ENCODE data around the gene ADAMTS2. TPM values are rescaled to one million over a fixed set of nuclear protein-coding genes. Genes with fewer than 3 reads are reported as not detected.

ADAMTS2 gene
- total and polyA plus RNA-seq, 5 donors from 2014 or later: 0.03 TPM; not detected in 4

GRCh38 chr5:179374506-179375235, 29.4 kb upstream of the ADAMTS2 start:
- DNase-seq: no peak
- H3K36me3 ChIP-seq (ENCODE audit: control insufficient read depth, insufficient read depth, low read length): no peaks in the 10 kb centered on the region
- H3K27me3 ChIP-seq (ENCODE audit: control insufficient read depth, insufficient read depth, low read length): no peaks in the 10 kb centered on the region
- Mint-ChIP-seq H3K27ac (no peak overlapping the region), H3K27me3 (peaks cover under 1% of the 10 kb centered on the region), H3K9me3 (peaks cover 0 to 3% (median 0%) of the 10 kb centered on the region in 7 donors), H3K4me1 (no peaks in the 10 kb centered on the region), H3K4me3 (peak overlapping the region in 1 of 4 donors; percentile 76), H3K36me3 (no peaks in the 10 kb centered on the region)
- no peak for ATAC-seq (ENCODE audit: low read depth in 2 of 2)
- no peaks in the 10 kb centered on the region for H3K9me3 ChIP-seq (ENCODE audit: control insufficient read depth in 2 of 2, low read length in 2 of 2)
- H3K27ac ChIP-seq (ENCODE audit: insufficient read depth, low read length, poor library complexity, severe bottlenecking): no peak overlapping the region
- H3K4me1 ChIP-seq (ENCODE audit: control insufficient read depth, insufficient read depth, low read length, poor library complexity, severe bottlenecking): no peaks in the 10 kb centered on the region
- H3K4me3 ChIP-seq (ENCODE audit: low read depth, low read length): no peak overlapping the region

GRCh38 chr5:179373961-179374505, 28.8 kb upstream of the ADAMTS2 start:
- H3K9me3 Mint-ChIP-seq: peaks cover 0 to 3% (median 0%) of the 10 kb centered on the region in 7 donors
- no peaks in the 10 kb centered on the region for H3K4me1 Mint-ChIP-seq
- no peaks in the 10 kb centered on the region for H3K36me3 Mint-ChIP-seq
- H3K27ac ChIP-seq (ENCODE audit: insufficient read depth, low read length, poor library complexity, severe bottlenecking): no peak overlapping the region
- no peak overlapping the region for H3K27ac Mint-ChIP-seq
- H3K36me3 ChIP-seq (ENCODE audit: control insufficient read depth, insufficient read depth, low read length): no peaks in the 10 kb centered on the region
- peak overlapping the region in 1 of 4 donors; percentile 76 for H3K4me3 Mint-ChIP-seq
- peaks cover 4% of the 10 kb centered on the region for H3K27me3 Mint-ChIP-seq
- no peaks in the 10 kb centered on the region for H3K27me3 ChIP-seq (ENCODE audit: control insufficient read depth, insufficient read depth, low read length)
- no peak overlapping the region for H3K4me3 ChIP-seq (ENCODE audit: low read depth, low read length)
- H3K9me3 ChIP-seq (ENCODE audit: control insufficient read depth in 2 of 2, low read length in 2 of 2): no peaks in the 10 kb centered on the region
- ATAC-seq (ENCODE audit: low read depth in 2 of 2) (no peak), DNase-seq (no peak)
- H3K4me1 ChIP-seq (ENCODE audit: control insufficient read depth, insufficient read depth, low read length, poor library complexity, severe bottlenecking): no peaks in the 10 kb centered on the region

- no peak overlapping the region for H3K4me3 ChIP-seq (ENCODE audit: low read depth, low read length)
- Mint-ChIP-seq H3K36me3 (no peaks in the 10 kb centered on the region), H3K27ac (no peak overlapping the region)
Observed at GRCh38 chr5:179373101-179373934, 28.1 kb upstream of the ADAMTS2 start.

GRCh38 chr5:179371681-179372680, 26.7 kb upstream of the ADAMTS2 start:
- H3K36me3 Mint-ChIP-seq: no peaks in the 10 kb centered on the region
- no peaks in the 10 kb centered on the region for H3K9me3 ChIP-seq (ENCODE audit: control insufficient read depth in 2 of 2, low read length in 2 of 2)
- no peaks in the 10 kb centered on the region for H3K4me1 Mint-ChIP-seq
- no peak for DNase-seq
- peaks cover 4% of the 10 kb centered on the region for H3K27me3 Mint-ChIP-seq
- H3K36me3 ChIP-seq (ENCODE audit: control insufficient read depth, insufficient read depth, low read length): no peaks in the 10 kb centered on the region
- H3K27ac ChIP-seq (ENCODE audit: insufficient read depth, low read length, poor library complexity, severe bottlenecking): no peak overlapping the region
- H3K27me3 ChIP-seq (ENCODE audit: control insufficient read depth, insufficient read depth, low read length): no peaks in the 10 kb centered on the region
- no peak overlapping the region for H3K4me3 ChIP-seq (ENCODE audit: low read depth, low read length)
- no peak overlapping the region for H3K4me3 Mint-ChIP-seq
- peaks cover 0 to 1% (median 0%) of the 10 kb centered on the region in 7 donors for H3K9me3 Mint-ChIP-seq
- no peaks in the 10 kb centered on the region for H3K4me1 ChIP-seq (ENCODE audit: control insufficient read depth, insufficient read depth, low read length, poor library complexity, severe bottlenecking)
- ATAC-seq (ENCODE audit: low read depth in 2 of 2): no peak
- H3K27ac Mint-ChIP-seq: no peak overlapping the region

More at GRCh38 chr5:179373101-179373934, 28.1 kb upstream of the ADAMTS2 start:
- Histone ChIP-seq H3K9me3 (ENCODE audit: control insufficient read depth in 2 of 2, low read length in 2 of 2) (no peaks in the 10 kb centered on the region), H3K27me3 (ENCODE audit: control insufficient read depth, insufficient read depth, low read length) (no peaks in the 10 kb centered on the region), H3K36me3 (ENCODE audit: control insufficient read depth, insufficient read depth, low read length) (no peaks in the 10 kb centered on the region), H3K4me1 (ENCODE audit: control insufficient read depth, insufficient read depth, low read length, poor library complexity, severe bottlenecking) (no peaks in the 10 kb centered on the region), H3K27ac (ENCODE audit: insufficient read depth, low read length, poor library complexity, severe bottlenecking) (no peak overlapping the region)
- no peak overlapping the region for H3K4me3 Mint-ChIP-seq
- DNase-seq (no peak), ATAC-seq (ENCODE audit: low read depth in 2 of 2) (no peak)
- no peaks in the 10 kb centered on the region for H3K4me1 Mint-ChIP-seq
- H3K9me3 Mint-ChIP-seq: peaks cover 0 to 1% (median 0%) of the 10 kb centered on the region in 7 donors
- peaks cover 4% of the 10 kb centered on the region for H3K27me3 Mint-ChIP-seq

GRCh38 chr5:179371121-179371510, 25.9 kb upstream of the ADAMTS2 start:
- Mint-ChIP-seq H3K4me3 (no peak overlapping the region), H3K36me3 (no peaks in the 10 kb centered on the region), H3K27ac (no peak overlapping the region), H3K4me1 (no peaks in the 10 kb centered on the region), H3K27me3 (peaks cover 4% of the 10 kb centered on the region), H3K9me3 (peaks cover 0 to 1% (median 0%) of the 10 kb centered on the region in 7 donors)
- Histone ChIP-seq H3K4me3 (ENCODE audit: low read depth, low read length) (no peak overlapping the region), H3K36me3 (ENCODE audit: control insufficient read depth, insufficient read depth, low read length) (no peaks in the 10 kb centered on the region), H3K27me3 (ENCODE audit: control insufficient read depth, insufficient read depth, low read length) (no peaks in the 10 kb centered on the region), H3K27ac (ENCODE audit: insufficient read depth, low read length, poor library complexity, severe bottlenecking) (no peak overlapping the region), H3K4me1 (ENCODE audit: control insufficient read depth, insufficient read depth, low read length, poor library complexity, severe bottlenecking) (no peaks in the 10 kb centered on the region), H3K9me3 (ENCODE audit: control insufficient read depth in 2 of 2, low read length in 2 of 2) (no peaks in the 10 kb centered on the region)
- no peak for ATAC-seq (ENCODE audit: low read depth in 2 of 2)
- DNase-seq: no peak

GRCh38 chr5:179370490-179371120, 25.3 kb upstream of the ADAMTS2 start:
- Mint-ChIP-seq H3K27ac (no peak overlapping the region), H3K4me1 (no peaks in the 10 kb centered on the region), H3K36me3 (no peaks in the 10 kb centered on the region), H3K9me3 (peaks cover 0 to 1% (median 0%) of the 10 kb centered on the region in 7 donors), H3K4me3 (no peak overlapping the region), H3K27me3 (peaks cover 4% of the 10 kb centered on the region)
- Histone ChIP-seq H3K27me3 (ENCODE audit: control insufficient read depth, insufficient read depth, low read length) (no peaks in the 10 kb centered on the region), H3K36me3 (ENCODE audit: control insufficient read depth, insufficient read depth, low read length) (no peaks in the 10 kb centered on the region), H3K4me3 (ENCODE audit: low read depth, low read length) (no peak overlapping the region), H3K4me1 (ENCODE audit: control insufficient read depth, insufficient read depth, low read length, poor library complexity, severe bottlenecking) (no peaks in the 10 kb centered on the region), H3K27ac (ENCODE audit: insufficient read depth, low read length, poor library complexity, severe bottlenecking) (no peak overlapping the region), H3K9me3 (ENCODE audit: control insufficient read depth in 2 of 2, low read length in 2 of 2) (no peaks in the 10 kb centered on the region)
- ATAC-seq (ENCODE audit: low read depth in 2 of 2) (no peak), DNase-seq (no peak)

- H3K4me3 Mint-ChIP-seq: no peak overlapping the region
- H3K4me1 Mint-ChIP-seq: no peaks in the 10 kb centered on the region
- ATAC-seq (ENCODE audit: low read depth in 2 of 2): no peak
- Histone ChIP-seq H3K4me1 (ENCODE audit: control insufficient read depth, insufficient read depth, low read length, poor library complexity, severe bottlenecking) (no peaks in the 10 kb centered on the region), H3K27me3 (ENCODE audit: control insufficient read depth, insufficient read depth, low read length) (no peaks in the 10 kb centered on the region), H3K27ac (ENCODE audit: insufficient read depth, low read length, poor library complexity, severe bottlenecking) (no peak overlapping the region), H3K4me3 (ENCODE audit: low read depth, low read length) (no peak overlapping the region), H3K36me3 (ENCODE audit: control insufficient read depth, insufficient read depth, low read length) (no peaks in the 10 kb centered on the region), H3K9me3 (ENCODE audit: control insufficient read depth in 2 of 2, low read length in 2 of 2) (no peaks in the 10 kb centered on the region)
- peaks cover 0 to 1% (median 0%) of the 10 kb centered on the region in 7 donors for H3K9me3 Mint-ChIP-seq
- DNase-seq: no peak
- no peaks in the 10 kb centered on the region for H3K36me3 Mint-ChIP-seq
- H3K27ac Mint-ChIP-seq: no peak overlapping the region
- peaks cover 4% of the 10 kb centered on the region for H3K27me3 Mint-ChIP-seq
Observed at GRCh38 chr5:179369530-179369884, 24.2 kb upstream of the ADAMTS2 start.

Measured in CD4-positive, CD25-positive, alpha-beta regulatory T cell (primary cell).